Endothelial cell of umbilical vein (primary cell): Measurements from ENCODE around the gene BMP10. TPM values are rescaled to one million over a fixed set of nuclear protein-coding genes. Genes with fewer than 3 reads are reported as not detected.

Experiments used
- BruUV-seq: library from RNA; stranded (reverse); fragments of 400-500 nt; replicated peaks from 2 replicates; lab custom pipeline; 2021; lab: Mats Ljungman, UMichigan
- CTCF ChIA-PET: fragments of 300-600, 350-600 bp; sonication (Branson Sonifier 250); formaldehyde crosslinking; loops from one replicate; lab custom pipeline; 2021; ENCODE audit warnings: antibody characterized with exemption, inconsistent platforms; lab: Charles Lee
- POLR2A ChIA-PET: fragments of 300-600, 350-600 bp; sonication (Branson Sonifier 250); formaldehyde crosslinking; loops from one replicate; lab custom pipeline; 2021; ENCODE audit warnings: antibody characterized with exemption, inconsistent platforms; lab: Charles Lee
- DNase-seq: peaks from one replicate; pipeline ENCODE4 v3.0.0-alpha.2; 2011; ENCODE audit warnings: low read depth, low spot score
- FAIRE-seq: peaks from 2 replicates; lab custom pipeline; 2011; peaks lifted over from hg19 to GRCh38; lab: Jason Lieb, UNC
- H2AFZ ChIP-seq: 2 replicates; pipeline ENCODE4 v1.6.0; 2012; ENCODE audit warnings: low read depth, low read length, control low read depth, inconsistent platforms
- H3K27ac ChIP-seq: 2 replicates; pipeline ENCODE4 v1.5.1; 2011; ENCODE audit warnings: low read depth, mild to moderate bottlenecking, control low read depth, low read length, moderate library complexity; ENCODE audit not compliant: insufficient read depth
- H3K27me3 ChIP-seq, 2 experiments: 2 replicates each; pipeline versions ENCODE4 v1.6.0 to v1.6.1; 2011; ENCODE audit warnings: low read length in 2 of 2, mixed read lengths in 1 of 2; ENCODE audit not compliant: control insufficient read depth in 2 of 2, insufficient read depth in 2 of 2
- H3K36me3 ChIP-seq, 2 experiments: 2 replicates in 1 of 2; 3 replicates in 1 of 2; pipeline ENCODE4 v1.5.1; 2011; ENCODE audit warnings: low read length in 2 of 2, mild to moderate bottlenecking in 1 of 2, moderate library complexity in 1 of 2; ENCODE audit not compliant: control insufficient read depth in 2 of 2, insufficient read depth in 2 of 2; ENCODE audit errors: extremely low read depth in 1 of 2
- H3K4me1 ChIP-seq: 3 replicates; pipeline ENCODE4 v1.5.1; 2011; ENCODE audit warnings: mild to moderate bottlenecking, low read length; ENCODE audit not compliant: control insufficient read depth, insufficient read depth; ENCODE audit errors: extremely low read depth
- H3K4me2 ChIP-seq: 2 replicates; pipeline ENCODE4 v1.6.1; 2011; ENCODE audit warnings: low read length, control low read depth, mixed read lengths; ENCODE audit not compliant: insufficient read depth
- H3K4me3 ChIP-seq, 3 experiments: fragments of 200-600 bp in 1 of 3; sonication (generic), shearing (Covaris generic) in 1 of 3; replicated peaks in 1 of 3; 2 replicates each; pipeline ENCODE4 v1.5.1; 2011 to 2016; ENCODE audit warnings: control low read depth in 3 of 3, low read length in 3 of 3, mild to moderate bottlenecking in 2 of 3, inconsistent platforms in 1 of 3, low read depth in 1 of 3, moderate library complexity in 1 of 3; ENCODE audit not compliant: insufficient read depth in 1 of 3
- H3K79me2 ChIP-seq: 2 replicates; pipeline ENCODE4 v1.6.0; 2012; ENCODE audit warnings: low read length, inconsistent platforms; ENCODE audit not compliant: control insufficient read depth, insufficient read depth
- H3K9ac ChIP-seq: replicated peaks from 2 replicates; pipeline ENCODE3; 2011; ENCODE audit warnings: low read length, control low read depth; ENCODE audit not compliant: insufficient read depth; ENCODE audit errors: extremely low read depth
- H3K9me1 ChIP-seq: replicated peaks from 3 replicates; pipeline ENCODE4 v1.6.0; 2011; ENCODE audit warnings: mild to moderate bottlenecking, low read length; ENCODE audit not compliant: control insufficient read depth, insufficient read depth; ENCODE audit errors: extremely low read depth
- H3K9me3 ChIP-seq: replicated peaks from 2 replicates; pipeline ENCODE4 v1.5.1; 2012; ENCODE audit warnings: low read length, inconsistent platforms; ENCODE audit not compliant: control insufficient read depth, insufficient read depth
- H4K20me1 ChIP-seq: replicated peaks from 2 replicates; pipeline ENCODE3; 2011; ENCODE audit warnings: mild to moderate bottlenecking, low read length; ENCODE audit not compliant: control insufficient read depth, insufficient read depth; ENCODE audit errors: extremely low read depth
- CTCF ChIP-seq, 2 donors: IDR thresholded peaks; 1 replicate in 1 of 2; 2 replicates in 1 of 2; pipeline ENCODE4 v1.5.1; 2011; ENCODE audit warnings: low read length in 2 of 2, mild to moderate bottlenecking in 2 of 2, moderate library complexity in 2 of 2, control low read depth in 1 of 2, inconsistent platforms in 1 of 2, low read depth in 1 of 2; ENCODE audit not compliant: insufficient read depth in 1 of 2; ENCODE audit errors: extremely low read depth in 1 of 2
- EZH2 ChIP-seq: IDR thresholded peaks from 2 replicates; pipeline ENCODE4 v1.6.1; 2012; ENCODE audit warnings: borderline replicate concordance, low read depth, mild to moderate bottlenecking, moderate library complexity, low read length, inconsistent platforms; ENCODE audit not compliant: severe bottlenecking
- FOS ChIP-seq: IDR thresholded peaks from 2 replicates; pipeline ENCODE4 v1.6.1; 2011; ENCODE audit warnings: mild to moderate bottlenecking, low read length, moderate library complexity, borderline replicate concordance; ENCODE audit not compliant: insufficient read depth
- GATA2 ChIP-seq: IDR thresholded peaks from 2 replicates; pipeline ENCODE4 v1.7.0; 2011; ENCODE audit warnings: low read depth, mild to moderate bottlenecking, moderate library complexity, mixed read lengths, low read length; ENCODE audit not compliant: insufficient read length, insufficient read depth
- JUN ChIP-seq: IDR thresholded peaks from 2 replicates; pipeline ENCODE4 v1.6.1; 2011; ENCODE audit warnings: borderline replicate concordance, low read depth; ENCODE audit not compliant: insufficient read length, insufficient read depth
- POLR2A ChIP-seq: IDR thresholded peaks from 2 replicates; pipeline ENCODE4 v1.6.1; 2012; ENCODE audit warnings: low read depth, mild to moderate bottlenecking, control low read depth, low read length
- dilution Hi-C: fragments of 300-500 bp; cut with MboI; formaldehyde crosslinking; loops from one replicate; pipeline ENCODE4 v1.15.0; 2019; ENCODE audit warnings: low sequenced_read_pairs; ENCODE audit not compliant: extremely low pct_ligation_motif_present
- intact Hi-C: fragments of 100-400 bp; cut with micrococcal nuclease; formaldehyde crosslinking; loops from one replicate; pipeline ENCODE4 v1.10.0; 2022
- polyA plus RNA-seq, 4 experiments: library from polyadenylated mRNA; depleted of rRNA in 3 of 4; stranded (reverse) in 3 of 4; unstranded in 1 of 4; fragments of >200 nt; gene quantifications; 2 replicates each; pipeline versions ENCODE4 v1.2.1 to v1.2.3, GENCODE V29; 2011 to 2012; ENCODE audit warnings: missing spikeins in 1 of 4
- total RNA-seq: library from RNA; stranded (reverse); gene quantifications from 2 replicates; pipeline ENCODE4 v1.2.3, GENCODE V29; 2021
- TF ChIP-seq, protein P1 (sequence below): IDR thresholded peaks from 2 replicates; pipeline ENCODE4 v1.6.1; 2011; ENCODE audit not compliant: insufficient read depth, insufficient read length

Gene BMP10
- total and polyA plus RNA-seq, 2 donors (not counting 3 experiments of a cell fraction or from before 2014, with no cell fraction given) = not detected

- H3K9me1 ChIP-seq = no peaks in the 10 kb centered on the region
- H3K9ac ChIP-seq = no peak overlapping the region
- H3K79me2 ChIP-seq = no peaks in the 10 kb centered on the region
- no peaks in the 10 kb centered on the region for H3K36me3 ChIP-seq
- no peak for DNase-seq
- TF ChIP-seq CTCF (IDR thresholded peaks at IDR 0.05; ENCODE audit: extremely low read depth in 1 of 2, insufficient read depth in 1 of 2, low read depth in 1 of 2, low read length in 2 of 2) (peak; percentile 57 to 67), POLR2A (no peak)
- no peaks in the 10 kb centered on the region for H3K9me3 ChIP-seq
- FAIRE-seq = peak; percentile 31
- ChIA-PET CTCF (interaction anchor here (0.6 to 4.3 kb wide), 26 partner anchors 9 to 376 kb away, joined by 3 to 52 read pairs (median 4); no protein-coding TSS in a partner anchor), POLR2A (no interaction called here)
- H4K20me1 ChIP-seq = no peaks in the 10 kb centered on the region
- no peak overlapping the region for H3K4me2 ChIP-seq
- no peaks in the 10 kb centered on the region for H3K4me1 ChIP-seq
- H3K27ac ChIP-seq = no peak overlapping the region
- H3K4me3 ChIP-seq = no peak overlapping the region
- BruUV-seq = no TSS peak
- no peaks in the 10 kb centered on the region for H3K27me3 ChIP-seq
- H2AFZ ChIP-seq = no peak overlapping the region
- dilution Hi-C loops (no loop called here), intact Hi-C loops (loop anchor here (1.0 kb wide), 2 partner anchors 70 to 86 kb away; no protein-coding TSS in a partner anchor)
These were observed 31.9 kb downstream of the BMP10 start for GRCh38 chr2:68839260-68839833.

- TF ChIP-seq CTCF (IDR thresholded peaks at IDR 0.05; ENCODE audit: extremely low read depth in 1 of 2, insufficient read depth in 1 of 2, low read depth in 1 of 2, low read length in 2 of 2) (no peak), FOS (no peak), JUN (no peak), EZH2 (no peak), GATA2 (no peak), POLR2A (no peak)
- TF ChIP-seq, protein P1, sequence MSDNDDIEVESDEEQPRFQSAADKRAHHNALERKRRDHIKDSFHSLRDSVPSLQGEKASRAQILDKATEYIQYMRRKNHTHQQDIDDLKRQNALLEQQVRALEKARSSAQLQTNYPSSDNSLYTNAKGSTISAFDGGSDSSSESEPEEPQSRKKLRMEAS = no peak
- dilution Hi-C loops (no loop called here), intact Hi-C loops (loop anchor here (1.0 kb wide), 2 partner anchors 71 to 87 kb away; no protein-coding TSS in a partner anchor)
- no peaks in the 10 kb centered on the region for H4K20me1 ChIP-seq
- no peaks in the 10 kb centered on the region for H3K79me2 ChIP-seq
- H2AFZ ChIP-seq = no peak overlapping the region
- no peak overlapping the region for H3K4me3 ChIP-seq
- no peak for FAIRE-seq
- H3K9ac ChIP-seq = no peak overlapping the region
- H3K9me3 ChIP-seq = no peaks in the 10 kb centered on the region
- no peak for DNase-seq
- H3K9me1 ChIP-seq = no peaks in the 10 kb centered on the region
- H3K4me2 ChIP-seq = no peak overlapping the region
- no TSS peak for BruUV-seq
- H3K4me1 ChIP-seq = no peaks in the 10 kb centered on the region
- ChIA-PET CTCF (interaction anchor here (0.6 to 4.3 kb wide), 30 partner anchors 9 to 375 kb away, joined by 3 to 52 read pairs (median 4); no protein-coding TSS in a partner anchor), POLR2A (no interaction called here)
- H3K27ac ChIP-seq = no peak overlapping the region
- H3K27me3 ChIP-seq = no peaks in the 10 kb centered on the region
- no peaks in the 10 kb centered on the region for H3K36me3 ChIP-seq
These were observed 32.6 kb downstream of the BMP10 start for GRCh38 chr2:68838641-68839040.
